ENCODE results near the gene IGFL4. TPM values are rescaled to one million over a fixed set of nuclear protein-coding genes. Genes with fewer than 3 reads are reported as not detected.

Gene IGFL4
- total RNA-seq, 4 donors from 2014 or later: not detected

- TF ChIP-seq CTCF (IDR thresholded peaks at IDR 0.05; ENCODE audit: low read depth): no peak
Observed at GRCh38 chr19:46014534-46014933, 26.3 kb downstream of the IGFL4 start.

GRCh38 chr19:46009530-46010510 is 31.0 kb downstream of the IGFL4 start:
- no peak for TF ChIP-seq CTCF (IDR thresholded peaks at IDR 0.05; ENCODE audit: low read depth)

GRCh38 chr19:46006411-46006810 is 34.4 kb downstream of the IGFL4 start:
- TF ChIP-seq CTCF (IDR thresholded peaks at IDR 0.05; ENCODE audit: low read depth): no peak

- TF ChIP-seq CTCF (IDR thresholded peaks at IDR 0.05; ENCODE audit: low read depth): no peak
Observed at GRCh38 chr19:46002678-46003275, 38.0 kb downstream of the IGFL4 start.

- TF ChIP-seq CTCF (IDR thresholded peaks at IDR 0.05; ENCODE audit: low read depth): no peak
Observed at GRCh38 chr19:46000491-46001246, 40.1 kb downstream of the IGFL4 start.

GRCh38 chr19:45999653-46000121 is 41.1 kb downstream of the IGFL4 start:
- TF ChIP-seq CTCF (IDR thresholded peaks at IDR 0.05; ENCODE audit: low read depth): no peak

Data from subcutaneous adipose tissue (tissue), 4 donors.